Measurements from ENCODE around the gene INPP4B.
"Not testable (repeated sequence)": the region's sequence is repeated elsewhere in the genome, so short reads cannot be mapped to it uniquely, and the experiment has no call there.

INPP4B gene

DNA sequence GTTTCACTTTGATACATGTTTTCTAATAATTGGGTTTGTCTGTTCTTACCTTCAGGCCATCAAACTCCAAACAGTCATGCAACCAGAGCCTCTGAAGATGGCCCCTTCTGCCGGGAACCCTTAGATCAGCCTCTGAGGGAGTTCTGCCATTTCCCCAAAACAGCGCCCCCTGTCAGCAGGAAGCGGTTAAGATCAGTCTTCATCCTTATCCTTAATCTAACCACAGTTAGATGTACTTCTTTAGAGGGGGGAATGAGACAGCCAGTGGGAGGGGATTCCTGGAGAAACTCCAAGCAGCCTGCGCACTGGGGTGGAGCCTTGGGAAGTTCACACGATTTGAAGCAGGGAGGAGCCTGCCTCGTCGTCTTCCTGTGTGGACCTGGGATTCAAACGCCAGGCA is 185.4 kb downstream of the INPP4B start:
- DNase-seq, result no peak

DNA sequence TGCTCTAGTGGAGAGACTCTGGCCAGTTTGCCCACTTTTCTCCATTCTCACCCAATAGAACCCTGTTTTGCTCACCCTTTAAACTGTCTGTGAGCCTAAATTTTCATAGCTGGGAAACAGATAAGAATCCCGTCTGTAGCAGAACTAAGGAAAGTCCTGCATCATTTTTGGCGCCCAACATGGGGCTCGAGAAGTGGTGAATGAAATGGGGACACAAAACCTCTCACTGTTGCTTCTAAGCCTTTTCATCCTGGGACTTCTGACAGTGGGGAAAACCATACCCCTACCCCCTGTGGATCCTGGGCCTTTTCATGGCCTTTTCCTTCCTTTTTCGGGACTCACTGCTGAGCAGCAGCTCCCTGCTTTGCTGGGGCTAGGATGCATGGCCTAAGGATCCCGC is 189.9 kb downstream of the INPP4B start:
- no peak for DNase-seq

- DNase-seq, result no peak
These were observed 197.7 kb downstream of the INPP4B start for GRCh38 chr4:142648378-142648777.

GRCh38 chr4:142645475-142646108 is 200.5 kb downstream of the INPP4B start:
- DNase-seq, result no peak

- DNase-seq, result not testable (repeated sequence)
These were observed 201.5 kb downstream of the INPP4B start for GRCh38 chr4:142644628-142645027.

DNA sequence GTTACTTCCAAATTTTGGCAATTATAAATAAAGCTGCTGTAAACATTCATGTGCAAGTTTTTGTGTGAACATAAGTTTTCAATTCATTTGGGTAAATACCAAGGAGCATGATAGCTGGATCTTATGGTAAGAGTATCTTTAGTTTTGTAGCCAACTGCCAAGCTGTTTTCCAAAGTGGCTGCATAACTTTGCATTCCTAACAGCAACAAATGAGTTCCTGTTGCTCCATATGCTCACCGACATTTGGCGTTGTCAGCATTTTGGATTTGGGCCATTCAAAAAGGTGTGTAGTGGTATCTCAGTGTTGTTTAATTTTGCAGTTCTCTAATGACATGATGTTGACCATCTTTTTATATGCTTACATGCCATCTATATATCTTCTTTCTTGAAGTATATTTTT is 208.5 kb downstream of the INPP4B start:
- DNase-seq, result no peak

- no peak for DNase-seq
These were observed 214.3 kb downstream of the INPP4B start for GRCh38 chr4:142631836-142632235.

DNA sequence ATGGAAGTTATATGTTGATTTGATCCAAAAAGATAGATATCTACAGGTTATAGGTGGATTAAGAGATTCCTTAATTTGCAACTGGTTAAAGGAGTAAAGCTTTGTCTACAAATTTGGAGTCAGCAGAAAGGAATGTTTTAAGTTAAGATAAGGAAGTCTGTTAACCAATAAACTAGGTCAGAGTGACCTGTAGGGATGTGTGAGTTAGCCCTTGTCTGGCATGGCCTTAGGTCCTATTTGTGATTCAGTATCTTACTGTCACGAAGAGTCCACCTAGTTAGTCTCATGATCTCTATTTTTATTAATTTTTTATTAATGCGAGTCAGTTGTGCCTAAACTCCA is 230.8 kb downstream of the INPP4B start:
- no peak for DNase-seq

- DNase-seq, result no peak
These were observed 231.3 kb downstream of the INPP4B start for GRCh38 chr4:142614621-142615323.

- DNase-seq, result no peak
These were observed 238.1 kb downstream of the INPP4B start for GRCh38 chr4:142607976-142608375.

DNA sequence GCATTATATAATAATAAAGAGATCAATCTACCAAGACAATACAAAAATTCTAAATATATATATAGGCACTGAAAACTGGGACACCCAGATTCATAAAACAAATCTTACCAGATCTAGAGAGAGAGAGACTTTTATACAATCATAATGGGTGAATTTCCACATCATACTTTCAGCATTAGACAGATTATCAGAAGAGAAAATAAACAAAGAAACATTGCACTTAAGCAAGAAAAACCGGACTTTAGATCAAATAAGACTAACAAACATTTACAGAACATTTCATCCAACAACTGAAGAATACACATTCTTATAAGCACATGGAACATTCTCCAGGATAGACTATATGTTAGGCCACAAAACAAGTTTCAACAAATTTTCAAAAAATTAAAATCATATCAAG is 245.1 kb downstream of the INPP4B start:
- DNase-seq, result no peak

GRCh38 chr4:142598132-142598531 is 248.0 kb downstream of the INPP4B start:
- DNase-seq, result no peak

DNA sequence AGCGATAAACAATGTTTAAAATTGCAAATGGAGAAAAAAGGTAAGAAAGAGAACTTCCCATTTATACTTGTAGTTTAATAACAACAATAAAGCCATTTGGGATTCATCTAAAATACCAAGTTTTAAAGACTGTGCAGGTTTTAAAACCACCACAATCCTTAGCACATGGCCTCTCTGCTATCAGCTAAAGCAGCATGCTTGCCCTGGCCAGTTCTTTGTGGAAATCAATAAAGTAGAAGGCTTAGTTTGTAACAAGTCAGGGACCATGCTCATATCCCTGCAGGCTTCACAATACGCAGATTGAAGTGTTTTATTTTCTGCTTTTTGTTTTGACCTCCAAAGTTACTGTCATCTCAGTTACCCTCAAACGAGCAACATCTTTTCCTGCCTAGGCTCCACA is 249.5 kb downstream of the INPP4B start:
- DNase-seq, result no peak

GRCh38 chr4:142596121-142596520 is 250.0 kb downstream of the INPP4B start:
- no peak for DNase-seq

DNA sequence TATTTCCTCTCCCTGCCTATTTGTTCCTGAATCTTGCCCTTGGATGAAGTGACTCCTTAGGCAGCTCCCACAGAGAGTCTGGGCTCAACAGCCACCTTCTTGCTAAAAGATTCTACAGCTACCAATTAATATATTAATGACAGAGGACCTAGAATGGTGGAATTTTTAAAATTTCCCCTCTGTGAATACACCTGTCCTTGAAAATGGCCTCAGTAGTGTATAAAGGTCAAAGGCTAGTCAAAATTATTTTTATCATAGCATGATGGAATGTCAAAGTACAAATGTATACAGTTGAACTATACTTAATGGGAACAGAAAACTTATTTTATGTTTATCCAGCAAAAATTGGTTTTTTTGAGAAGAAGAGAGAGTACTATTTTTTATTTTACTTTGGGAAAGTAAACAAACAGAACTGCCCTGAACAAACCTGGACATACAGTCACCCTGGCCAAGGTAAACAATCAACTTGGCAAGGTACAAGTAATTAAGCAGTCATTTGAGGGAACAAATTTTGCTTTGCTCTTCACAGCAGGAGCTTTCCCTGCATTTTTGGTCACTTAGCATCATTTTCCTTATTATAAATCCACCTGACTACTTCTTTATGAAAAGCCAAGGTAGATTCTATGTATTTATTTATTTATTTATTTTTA is 250.8 kb downstream of the INPP4B start:
- no peak for DNase-seq

- DNase-seq, result no peak
These were observed 260.7 kb downstream of the INPP4B start for GRCh38 chr4:142585411-142585810.

GRCh38 chr4:142583708-142584107 is 262.4 kb downstream of the INPP4B start:
- DNase-seq, result no peak

DNA sequence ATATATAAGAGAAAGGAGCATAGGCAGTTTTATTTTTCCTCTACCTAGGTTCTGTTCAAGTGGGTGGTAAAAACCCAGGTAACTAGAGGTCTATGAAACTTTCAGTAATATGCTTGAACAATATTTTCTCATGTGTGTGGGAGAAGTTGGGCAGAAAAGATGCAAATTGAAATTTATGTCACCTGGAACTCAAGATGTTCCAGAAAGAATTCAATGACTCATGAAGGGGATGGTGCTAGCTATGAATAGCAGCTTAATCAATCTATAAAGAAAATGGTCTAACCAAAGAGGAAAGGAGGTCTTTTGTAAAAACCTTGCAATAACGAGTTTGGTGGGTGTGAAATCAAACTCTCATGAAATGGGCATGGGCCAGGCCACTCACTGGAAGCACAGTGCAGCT is 263.8 kb downstream of the INPP4B start:
- DNase-seq, result no peak

- DNase-seq, result no peak
These were observed 264.2 kb downstream of the INPP4B start for GRCh38 chr4:142581881-142582280.

DNA sequence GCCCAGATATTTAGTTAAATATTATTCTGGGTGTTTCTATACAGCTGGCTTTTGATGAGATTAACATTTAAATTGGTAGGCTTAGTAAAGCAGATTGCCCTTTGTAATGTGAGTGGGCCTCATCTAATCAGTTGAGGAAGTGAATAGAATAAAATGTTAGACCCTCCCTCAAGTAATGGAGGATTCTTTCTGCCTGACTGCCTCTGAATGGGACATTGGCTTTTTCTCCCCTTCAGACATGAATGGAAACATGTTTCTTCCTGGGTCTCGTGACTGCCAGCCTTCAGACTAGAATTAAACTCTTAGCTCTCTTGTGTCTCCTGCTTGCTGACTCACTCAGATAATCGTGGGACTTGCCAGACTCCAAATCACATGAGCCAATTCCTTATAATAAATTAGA is 266.7 kb downstream of the INPP4B start:
- no peak for DNase-seq

GRCh38 chr4:142574306-142574705 is 271.8 kb downstream of the INPP4B start:
- no peak for DNase-seq

DNA sequence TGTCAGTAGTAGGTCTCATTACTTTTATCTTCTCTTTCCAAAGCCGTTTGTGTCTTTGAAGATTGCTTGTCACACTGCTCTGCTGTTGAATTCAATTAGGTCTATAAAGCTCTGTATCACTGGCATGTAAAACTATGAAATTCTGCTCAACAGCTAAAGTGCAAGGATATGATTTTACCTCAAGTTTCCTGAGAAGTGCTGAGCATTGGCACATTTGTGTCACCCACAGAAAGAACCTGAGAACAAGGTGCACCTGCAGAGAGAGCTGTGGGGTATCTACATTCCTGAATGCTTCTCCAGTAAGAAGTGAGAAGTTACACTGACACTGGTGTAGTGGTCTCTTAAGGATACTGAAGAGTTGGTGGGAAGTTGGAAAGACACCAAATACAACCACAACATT is 274.0 kb downstream of the INPP4B start:
- no peak for DNase-seq

DNA sequence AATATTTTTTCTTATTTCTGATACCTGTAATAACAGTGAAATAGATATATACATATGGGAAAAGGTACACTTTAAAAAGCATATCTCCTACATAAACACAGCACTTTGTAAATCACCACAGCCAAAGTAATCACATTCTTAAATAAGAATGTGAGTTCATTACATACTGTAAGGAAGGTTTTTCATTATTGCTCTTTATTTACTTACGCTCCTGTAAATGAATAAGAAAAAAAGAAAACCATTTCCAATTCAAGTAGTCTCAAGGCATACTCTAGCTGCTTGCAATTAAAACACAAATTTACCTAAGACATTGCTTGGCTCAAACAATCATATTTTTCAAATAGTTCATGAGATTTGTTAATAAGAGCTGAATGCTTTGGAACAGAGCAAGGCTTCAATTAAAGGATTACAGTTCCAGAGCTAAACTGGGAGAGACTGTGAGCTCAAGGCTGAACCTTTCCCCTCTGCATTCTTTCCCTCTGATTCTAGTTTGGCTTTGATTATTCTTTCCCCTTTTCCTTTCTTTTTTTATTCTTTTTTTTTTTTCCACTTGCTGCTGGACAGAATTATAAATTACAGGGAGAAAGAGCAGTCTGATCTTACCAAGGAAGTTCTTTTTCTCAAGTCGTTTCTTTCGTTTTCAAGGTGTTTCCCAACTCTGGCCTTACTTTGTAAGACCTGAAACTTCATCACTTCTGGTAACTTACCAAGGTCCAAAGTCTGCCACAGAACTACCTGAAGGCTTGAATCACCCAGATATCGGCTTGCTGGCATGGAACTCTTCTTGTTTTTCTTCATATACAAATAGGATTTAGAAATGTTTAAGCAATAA is 278.3 kb downstream of the INPP4B start:
- no peak for DNase-seq

DNA sequence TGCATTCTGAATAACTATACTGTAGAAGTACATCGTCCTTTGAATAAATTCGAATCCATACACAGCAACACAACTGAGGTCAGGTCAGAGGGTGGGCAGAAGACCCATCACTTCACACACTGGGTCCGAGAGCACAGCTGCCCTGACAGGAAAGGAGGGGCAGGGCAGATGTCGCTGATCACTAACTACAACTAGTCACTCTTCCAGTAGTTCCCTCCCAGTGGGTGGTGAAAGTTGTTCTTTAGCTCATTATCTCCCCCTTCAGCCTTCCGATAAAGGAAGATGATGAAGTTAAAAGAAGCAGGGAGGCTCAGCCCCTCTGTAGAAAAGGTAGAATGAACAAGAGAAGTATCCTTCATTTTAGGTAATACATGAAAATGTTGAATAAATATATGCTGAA is 278.9 kb downstream of the INPP4B start:
- no peak for DNase-seq

Measured in left hindlimb (tissue), 1 donor.